Cerebellar nuclear complex (tissue), 1 donor: ENCODE data around the gene ITSN1.
"Not testable (repeated sequence)": the region's sequence is repeated elsewhere in the genome, so short reads cannot be mapped to it uniquely, and the experiment has no call there.

Experiments
- DNase-seq, 2 experiments: peaks; one replicate each; lab custom pipeline; 2025; lab: John Stamatoyannopoulos, UW

ITSN1 gene

DNA sequence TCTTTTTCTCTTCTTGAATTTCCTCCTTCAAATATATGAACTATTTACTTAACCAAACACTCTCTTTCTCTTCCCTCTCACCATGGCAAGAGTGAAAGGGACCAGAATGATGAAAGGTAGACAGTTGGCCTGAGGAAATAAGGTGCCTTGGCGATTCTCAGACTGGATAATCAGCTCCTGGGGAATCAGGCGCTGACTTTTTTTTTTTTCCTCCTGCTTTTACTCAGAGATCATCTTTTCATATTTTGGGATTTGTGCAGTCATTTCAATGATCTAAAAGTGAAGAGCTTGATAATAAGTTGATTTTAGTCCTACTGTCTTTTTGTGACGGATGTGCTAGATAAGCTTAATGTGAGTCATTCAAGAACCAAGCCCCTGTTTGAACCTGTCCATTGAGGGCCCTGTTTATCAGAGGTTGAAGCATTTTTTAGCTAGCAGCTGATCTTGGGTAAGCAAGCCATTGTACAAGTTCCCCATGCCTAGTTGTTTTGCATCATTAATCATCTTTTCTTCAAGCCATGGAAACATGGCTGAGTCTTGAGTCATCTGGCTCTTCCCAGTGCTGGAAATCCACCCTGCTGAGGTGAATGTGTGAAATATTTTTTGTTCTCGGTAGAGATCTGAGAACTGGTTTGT lies 40.8 kb downstream of the ITSN1 start:
- no peak for DNase-seq

- DNase-seq = no peak
Observed at GRCh38 chr21:33684068-33684467, 41.8 kb downstream of the ITSN1 start.

DNA sequence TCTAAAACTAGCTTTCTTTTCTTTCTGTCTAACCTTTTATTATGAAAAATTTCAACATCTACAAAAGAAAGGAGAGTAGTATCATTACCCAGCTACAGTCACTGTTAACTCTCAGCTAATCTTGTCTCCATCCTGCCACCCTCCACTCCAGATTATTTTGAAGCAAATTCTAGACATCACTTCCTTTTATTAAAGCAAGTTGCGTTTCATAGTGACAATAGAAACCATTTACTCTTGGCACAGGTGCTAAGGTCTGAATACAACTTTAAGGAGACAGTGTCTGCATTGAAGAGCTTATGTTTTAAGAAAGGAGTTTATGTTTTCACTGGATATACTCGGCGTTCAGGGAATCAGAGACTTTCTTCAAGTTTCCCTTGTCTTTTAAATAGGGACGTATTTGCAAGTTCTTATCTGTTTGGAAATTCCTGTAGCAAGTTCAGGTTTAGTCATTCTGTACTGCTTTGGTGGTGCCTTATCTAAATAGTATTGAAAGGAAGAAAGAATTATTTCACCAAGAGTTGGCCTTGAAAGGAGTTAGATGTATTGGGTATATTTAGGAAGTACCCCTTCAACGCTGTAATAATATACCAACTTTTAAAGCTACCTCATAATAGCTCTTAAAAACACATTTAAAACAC lies 42.7 kb downstream of the ITSN1 start:
- DNase-seq = no peak

DNA sequence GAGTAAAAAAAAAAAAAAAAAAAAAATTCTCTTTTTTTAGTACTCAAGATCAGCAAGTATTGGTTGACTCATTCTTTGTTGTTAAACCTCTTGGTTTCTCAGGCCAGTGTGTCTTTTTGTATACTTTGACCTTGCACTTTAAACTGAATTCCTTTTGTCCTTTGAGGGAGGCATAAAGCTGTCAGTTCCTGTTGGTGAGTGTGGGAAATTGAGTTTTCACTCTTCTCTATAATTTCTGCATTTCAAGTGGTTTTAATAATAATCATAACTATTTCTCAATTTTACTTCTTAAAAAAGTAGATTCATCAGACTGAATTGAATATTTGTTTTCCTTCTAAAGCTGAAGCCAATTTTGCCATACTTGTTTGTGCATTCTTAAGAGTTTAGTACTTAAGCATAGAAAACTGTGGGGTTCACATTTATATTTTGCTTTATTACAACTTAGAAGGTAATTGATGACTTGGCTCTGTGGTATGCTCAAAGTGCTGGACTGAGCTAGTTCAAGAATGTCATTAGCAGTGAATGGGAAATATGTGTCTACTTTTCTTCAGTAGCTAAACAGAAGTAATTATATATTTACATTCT lies 43.4 kb downstream of the ITSN1 start:
- no peak for DNase-seq

- DNase-seq = no peak
Observed at GRCh38 chr21:33686386-33686785, 44.1 kb downstream of the ITSN1 start.

- no peak for DNase-seq
Observed at GRCh38 chr21:33687634-33688033, 45.3 kb downstream of the ITSN1 start.

GRCh38 chr21:33688353-33688752 lies 46.1 kb downstream of the ITSN1 start:
- DNase-seq = no peak

GRCh38 chr21:33690874-33691273 lies 48.6 kb downstream of the ITSN1 start:
- no peak for DNase-seq

DNA sequence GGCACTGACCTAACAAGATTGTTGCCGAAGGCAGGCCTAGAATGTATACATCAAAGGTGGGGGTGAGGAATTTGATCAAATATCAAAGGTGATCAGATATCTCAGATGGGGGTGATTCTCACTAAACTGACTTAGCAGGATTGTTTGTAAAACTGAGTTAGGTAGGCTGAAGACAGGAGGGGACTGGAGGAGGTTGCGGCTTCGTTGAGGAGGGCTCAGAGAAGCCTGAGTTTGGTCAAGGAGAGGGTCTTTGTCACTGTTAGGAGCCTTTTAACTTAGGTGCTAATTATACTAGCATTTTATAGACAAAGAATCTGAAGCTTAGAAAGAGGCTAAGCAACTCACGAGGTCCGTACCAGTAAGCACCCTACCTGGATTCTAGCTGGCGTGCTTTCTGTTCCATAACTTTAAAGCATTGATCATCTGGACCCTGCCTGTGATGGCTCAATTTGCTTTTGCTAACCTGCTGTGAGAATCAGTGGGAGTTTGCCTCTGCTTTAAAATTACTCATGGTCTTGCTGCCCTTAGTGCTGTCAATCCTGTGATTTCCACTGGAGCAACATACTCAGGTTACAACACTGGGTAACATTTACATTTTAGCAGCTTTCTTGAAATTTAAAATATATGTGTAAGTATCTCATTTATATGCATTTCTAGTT lies 49.8 kb downstream of the ITSN1 start:
- no peak for DNase-seq

- no peak for DNase-seq
Observed at GRCh38 chr21:33695813-33696212, 53.5 kb downstream of the ITSN1 start.

GRCh38 chr21:33696465-33696864 lies 54.2 kb downstream of the ITSN1 start:
- no peak for DNase-seq

DNA sequence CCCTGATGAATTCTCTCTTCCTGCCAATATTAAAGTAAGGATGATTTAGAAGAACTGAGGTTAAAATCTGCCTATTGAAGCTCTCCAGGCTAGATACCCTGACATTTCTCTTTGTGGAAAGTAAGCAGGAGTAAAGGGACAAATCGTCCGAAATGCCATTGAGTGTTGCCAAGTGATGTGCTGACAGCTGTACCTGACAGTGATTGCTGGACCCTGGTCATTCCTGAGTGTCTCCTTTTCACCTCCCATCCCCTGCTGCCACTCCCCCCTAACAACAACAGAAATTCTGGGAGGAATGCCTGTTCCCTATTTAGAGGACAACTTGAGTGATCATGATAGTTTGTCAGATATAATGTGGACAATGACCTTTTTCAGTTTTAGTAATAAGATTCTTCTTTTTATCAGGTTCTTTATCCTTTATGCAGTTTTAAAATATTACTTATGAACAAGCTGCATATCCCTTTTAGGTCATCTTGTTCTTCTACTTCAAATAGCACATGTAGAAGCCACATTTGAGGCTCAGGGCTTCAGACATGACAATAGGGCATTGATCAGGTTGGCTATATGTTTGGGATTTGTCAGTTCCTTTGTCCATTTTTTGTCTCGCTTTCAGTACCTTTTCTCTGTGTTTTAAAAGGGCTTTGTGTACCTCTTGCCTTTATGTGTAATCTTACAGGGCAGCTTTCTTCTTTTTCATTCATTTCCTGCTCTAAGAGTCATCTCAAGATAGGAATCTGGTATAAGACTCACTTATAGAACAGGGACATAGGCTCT lies 56.0 kb downstream of the ITSN1 start:
- no peak for DNase-seq

GRCh38 chr21:33699277-33699676 lies 57.0 kb downstream of the ITSN1 start:
- no peak for DNase-seq

DNA sequence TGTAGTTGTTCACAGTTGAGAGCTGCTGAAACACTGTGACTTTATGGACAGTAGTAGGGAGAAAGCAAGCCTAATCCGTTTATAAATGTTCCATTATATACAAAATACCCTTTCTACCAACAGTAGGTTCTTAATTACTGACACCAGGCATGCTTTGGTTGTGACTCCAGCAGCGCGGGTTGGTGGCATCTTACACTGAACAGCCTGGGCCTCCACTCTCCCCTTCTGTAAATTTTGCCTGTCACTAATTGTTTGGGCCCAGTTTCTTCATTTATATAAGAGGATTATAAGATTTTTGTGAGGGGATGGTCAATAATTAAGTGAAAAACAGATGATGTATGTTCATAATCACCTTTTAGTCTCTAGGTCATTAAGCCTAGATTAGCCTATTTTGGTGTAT lies 58.2 kb downstream of the ITSN1 start:
- DNase-seq = no peak

GRCh38 chr21:33703750-33704606 lies 61.7 kb downstream of the ITSN1 start:
- no peak for DNase-seq

GRCh38 chr21:33707846-33708245 lies 65.5 kb downstream of the ITSN1 start:
- DNase-seq = no peak

- DNase-seq = no peak
Observed at GRCh38 chr21:33708874-33709273, 66.6 kb downstream of the ITSN1 start.

- no peak for DNase-seq
Observed at GRCh38 chr21:33712022-33712803, 69.9 kb downstream of the ITSN1 start.

DNA sequence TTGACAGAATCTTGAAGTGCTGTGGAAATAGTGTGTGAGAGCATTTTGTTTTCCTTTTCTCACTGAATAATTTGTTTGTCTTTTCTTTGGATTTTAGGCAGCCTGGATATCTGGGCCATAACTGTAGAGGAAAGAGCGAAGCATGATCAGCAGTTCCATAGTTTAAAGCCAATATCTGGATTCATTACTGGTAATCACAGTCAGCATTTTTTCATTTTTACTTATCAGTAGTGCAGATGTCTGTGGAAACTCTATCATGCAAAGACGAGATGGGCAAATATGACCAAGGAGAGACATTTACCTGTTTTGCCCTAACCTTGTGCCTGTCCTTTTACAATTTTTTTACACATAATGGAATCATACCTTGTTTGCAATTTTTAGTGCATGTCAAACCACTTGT lies 78.8 kb downstream of the ITSN1 start:
- no peak for DNase-seq

GRCh38 chr21:33729139-33729538 lies 86.8 kb downstream of the ITSN1 start:
- DNase-seq = not testable (repeated sequence)

- no peak for DNase-seq
Observed at GRCh38 chr21:33729641-33730040, 87.3 kb downstream of the ITSN1 start.
